ENCODE results near the gene CCDC121.
"Not testable (repeated sequence)": the region's sequence is repeated elsewhere in the genome, so short reads cannot be mapped to it uniquely, and the experiment has no call there.

CCDC121 gene

GRCh38 chr2:27647737-27648136 lies 18.9 kb upstream of the CCDC121 start:
- Mint-ChIP-seq H3K9me3 (no peaks in the 10 kb centered on the region), H3K4me1 (peaks cover 5% of the 10 kb centered on the region), H3K27ac (peak overlapping the region; percentile 72), H3K36me3 (peaks cover 99% of the 10 kb centered on the region), H3K4me3 (no peak overlapping the region)
- DNase-seq (ENCODE audit: low spot score in 2 of 2): no peak
- ATAC-seq: no peak

- H3K4me1 Mint-ChIP-seq: peaks cover under 1% of the 10 kb centered on the region
- H3K36me3 Mint-ChIP-seq: peaks cover 99% of the 10 kb centered on the region
- ATAC-seq (no peak), DNase-seq (ENCODE audit: low spot score in 2 of 2) (no peak)
- H3K27ac Mint-ChIP-seq: peak overlapping the region; percentile 72
- H3K9me3 Mint-ChIP-seq: no peaks in the 10 kb centered on the region
- no peak overlapping the region for H3K4me3 Mint-ChIP-seq
These were observed 18.5 kb upstream of the CCDC121 start for GRCh38 chr2:27647289-27647688.

- Mint-ChIP-seq H3K4me3 (no peak overlapping the region), H3K36me3 (peaks cover 100% of the 10 kb centered on the region), H3K9me3 (no peaks in the 10 kb centered on the region), H3K4me1 (no peaks in the 10 kb centered on the region), H3K27ac (no peak overlapping the region)
- DNase-seq (ENCODE audit: low spot score in 2 of 2) (no peak), ATAC-seq (no peak)
These were observed 16.4 kb upstream of the CCDC121 start for GRCh38 chr2:27645197-27645596.

- H3K27ac Mint-ChIP-seq: no peak overlapping the region
- ATAC-seq: no peak
These were observed 12.0 kb upstream of the CCDC121 start for GRCh38 chr2:27640722-27641245.

GRCh38 chr2:27638709-27639108 lies 9.9 kb upstream of the CCDC121 start:
- Mint-ChIP-seq H3K4me1 (peaks cover 24% of the 10 kb centered on the region), H3K9me3 (no peaks in the 10 kb centered on the region), H3K4me3 (peak overlapping the region; percentile 43), H3K36me3 (peaks cover 96% of the 10 kb centered on the region), H3K27ac (peak overlapping the region; percentile 86)
- ATAC-seq (peak; percentile 46), DNase-seq (ENCODE audit: low spot score in 2 of 2) (no peak)

More at GRCh38 chr2:27640722-27641245, 12.0 kb upstream of the CCDC121 start:
- no peak for DNase-seq (ENCODE audit: low spot score in 2 of 2)
- Mint-ChIP-seq H3K4me1 (peaks cover 19% of the 10 kb centered on the region), H3K36me3 (peaks cover 96% of the 10 kb centered on the region), H3K4me3 (no peak overlapping the region), H3K9me3 (no peaks in the 10 kb centered on the region)

GRCh38 chr2:27638037-27638637 lies 9.3 kb upstream of the CCDC121 start:
- H3K9me3 Mint-ChIP-seq: no peaks in the 10 kb centered on the region
- H3K36me3 Mint-ChIP-seq: peaks cover 96% of the 10 kb centered on the region
- ATAC-seq: peak; percentile 96
- peaks cover 24% of the 10 kb centered on the region for H3K4me1 Mint-ChIP-seq
- peak overlapping the region; percentile 86 for H3K27ac Mint-ChIP-seq
- H3K4me3 Mint-ChIP-seq: peak overlapping the region; percentile 43
- no peak for DNase-seq (ENCODE audit: low spot score in 2 of 2)

GRCh38 chr2:27636766-27637165 lies 8.0 kb upstream of the CCDC121 start:
- H3K4me3 Mint-ChIP-seq: no peak overlapping the region
- peaks cover 96% of the 10 kb centered on the region for H3K36me3 Mint-ChIP-seq
- no peaks in the 10 kb centered on the region for H3K9me3 Mint-ChIP-seq
- peaks cover 24% of the 10 kb centered on the region for H3K4me1 Mint-ChIP-seq
- DNase-seq (ENCODE audit: low spot score in 2 of 2) (no peak), ATAC-seq (no peak)
- no peak overlapping the region for H3K27ac Mint-ChIP-seq

GRCh38 chr2:27634291-27634690 lies 5.5 kb upstream of the CCDC121 start:
- ATAC-seq (no peak), DNase-seq (ENCODE audit: low spot score in 2 of 2) (no peak)
- no peak overlapping the region for H3K4me3 Mint-ChIP-seq
- H3K27ac Mint-ChIP-seq: no peak overlapping the region
- peaks cover 95% of the 10 kb centered on the region for H3K36me3 Mint-ChIP-seq
- peaks cover 28% of the 10 kb centered on the region for H3K4me1 Mint-ChIP-seq
- no peaks in the 10 kb centered on the region for H3K9me3 Mint-ChIP-seq

- DNase-seq (ENCODE audit: low spot score in 2 of 2); H3K27ac Mint-ChIP-seq; H3K4me3 Mint-ChIP-seq; H3K4me1 Mint-ChIP-seq; H3K9me3 Mint-ChIP-seq; ATAC-seq: not testable (repeated sequence)
- peaks cover 59% of the 10 kb centered on the region for H3K36me3 Mint-ChIP-seq
These were observed 1.4 kb upstream of the CCDC121 start for GRCh38 chr2:27630257-27630656.

- no peak overlapping the region for H3K4me3 Mint-ChIP-seq
- no peak overlapping the region for H3K27ac Mint-ChIP-seq
- no peak for DNase-seq (ENCODE audit: low spot score in 2 of 2)
These were observed 647 bp downstream of the CCDC121 start for GRCh38 chr2:27627963-27628766.

GRCh38 chr2:27626921-27627320 lies 1.9 kb downstream of the CCDC121 start:
- DNase-seq (ENCODE audit: low spot score in 2 of 2); H3K9me3 Mint-ChIP-seq; ATAC-seq; H3K4me1 Mint-ChIP-seq; H3K4me3 Mint-ChIP-seq; H3K27ac Mint-ChIP-seq: not testable (repeated sequence)
- peaks cover 57% of the 10 kb centered on the region for H3K36me3 Mint-ChIP-seq

More at GRCh38 chr2:27627963-27628766, 647 bp downstream of the CCDC121 start:
- Mint-ChIP-seq H3K9me3 (no peaks in the 10 kb centered on the region), H3K36me3 (peaks cover 57% of the 10 kb centered on the region), H3K4me1 (peaks cover 9% of the 10 kb centered on the region)
- peak; percentile 74 for ATAC-seq

GRCh38 chr2:27626323-27626722 lies 2.5 kb downstream of the CCDC121 start:
- not testable (repeated sequence) for H3K4me1 Mint-ChIP-seq; H3K4me3 Mint-ChIP-seq; DNase-seq (ENCODE audit: low spot score in 2 of 2); ATAC-seq; H3K9me3 Mint-ChIP-seq; H3K27ac Mint-ChIP-seq
- H3K36me3 Mint-ChIP-seq: peaks cover 57% of the 10 kb centered on the region

- H3K4me1 Mint-ChIP-seq: no peaks in the 10 kb centered on the region
- no peak overlapping the region for H3K4me3 Mint-ChIP-seq
- H3K36me3 Mint-ChIP-seq: peaks cover 57% of the 10 kb centered on the region
- no peak for DNase-seq (ENCODE audit: low spot score in 2 of 2)
- H3K27ac Mint-ChIP-seq: no peak overlapping the region
- ATAC-seq: no peak
- H3K9me3 Mint-ChIP-seq: no peaks in the 10 kb centered on the region
These were observed 3.9 kb downstream of the CCDC121 start for GRCh38 chr2:27624943-27625342.

GRCh38 chr2:27622921-27623384 lies 5.9 kb downstream of the CCDC121 start:
- Mint-ChIP-seq H3K4me1 (no peaks in the 10 kb centered on the region), H3K9me3 (no peaks in the 10 kb centered on the region), H3K27ac (no peak overlapping the region), H3K4me3 (no peak overlapping the region), H3K36me3 (peaks cover 71% of the 10 kb centered on the region)
- no peak for DNase-seq (ENCODE audit: low spot score in 2 of 2)
- ATAC-seq: no peak

GRCh38 chr2:27621524-27621923 lies 7.3 kb downstream of the CCDC121 start:
- Mint-ChIP-seq H3K9me3 (no peaks in the 10 kb centered on the region), H3K36me3 (peaks cover 85% of the 10 kb centered on the region), H3K27ac (peak overlapping the region; percentile 53), H3K4me3 (no peak overlapping the region), H3K4me1 (no peaks in the 10 kb centered on the region)
- no peak for DNase-seq (ENCODE audit: low spot score in 2 of 2)
- ATAC-seq: no peak

- Mint-ChIP-seq H3K36me3 (peaks cover 98% of the 10 kb centered on the region), H3K27ac (no peak overlapping the region), H3K4me1 (peaks cover 4% of the 10 kb centered on the region), H3K9me3 (no peaks in the 10 kb centered on the region), H3K4me3 (no peak overlapping the region)
- no peak for DNase-seq (ENCODE audit: low spot score in 2 of 2)
- ATAC-seq: no peak
These were observed 13.5 kb downstream of the CCDC121 start for GRCh38 chr2:27615316-27615715.

Data from stimulated activated effector memory CD8-positive, alpha-beta T cell treated with anti-CD3 and anti-CD28 coated beads, Interleukin-12 subunit alpha, Interleukin-12 subunit beta, amount 100 ng/mL, for 72 hours (primary cell).